ENCODE data around the gene LRRC18.

Gene LRRC18

DNA sequence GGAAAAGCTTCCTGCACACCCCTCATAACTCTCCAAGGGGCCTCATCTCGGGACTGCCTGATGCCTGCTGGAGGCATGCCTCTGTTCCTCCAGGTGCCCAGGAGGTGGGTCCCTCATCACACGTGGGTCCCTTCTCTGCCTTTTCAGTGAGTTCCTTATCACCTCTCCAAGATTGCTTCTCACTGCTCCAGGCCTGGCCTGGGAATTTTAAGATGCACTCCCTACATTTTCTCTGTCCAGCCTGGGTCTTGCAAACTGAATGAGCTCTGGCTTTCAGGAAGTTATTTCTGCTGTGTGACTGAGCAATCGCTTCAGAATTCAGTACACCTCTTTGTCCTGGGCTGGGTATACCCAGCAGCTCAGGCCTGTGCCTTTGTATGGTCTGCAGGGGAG lies 43.8 kb downstream of the LRRC18 start:
- no peaks in the 10 kb centered on the region for H3K4me1 ChIP-seq (ENCODE audit: low read depth, poor library complexity, severe bottlenecking)
- H3K79me2 ChIP-seq (ENCODE audit: insufficient read depth, low read depth) = no peaks in the 10 kb centered on the region
- no peak overlapping the region for H3K4me2 ChIP-seq
- H4K20me1 ChIP-seq (ENCODE audit: insufficient read depth) = no peaks in the 10 kb centered on the region
- H3K27me3 ChIP-seq (ENCODE audit: insufficient read depth, low read depth) = no peaks in the 10 kb centered on the region
- H3K27ac ChIP-seq = no peak overlapping the region
- H2AFZ ChIP-seq (ENCODE audit: low read depth) = no peak overlapping the region
- no peak overlapping the region for H3K9ac ChIP-seq
- H3K4me3 ChIP-seq (IDR thresholded peaks at IDR 0.05; ENCODE audit: insufficient read depth, low read depth, low read length) = no peak overlapping the region
- H3K36me3 ChIP-seq (ENCODE audit: insufficient read depth) = no peaks in the 10 kb centered on the region
- TF ChIP-seq, protein P1, sequence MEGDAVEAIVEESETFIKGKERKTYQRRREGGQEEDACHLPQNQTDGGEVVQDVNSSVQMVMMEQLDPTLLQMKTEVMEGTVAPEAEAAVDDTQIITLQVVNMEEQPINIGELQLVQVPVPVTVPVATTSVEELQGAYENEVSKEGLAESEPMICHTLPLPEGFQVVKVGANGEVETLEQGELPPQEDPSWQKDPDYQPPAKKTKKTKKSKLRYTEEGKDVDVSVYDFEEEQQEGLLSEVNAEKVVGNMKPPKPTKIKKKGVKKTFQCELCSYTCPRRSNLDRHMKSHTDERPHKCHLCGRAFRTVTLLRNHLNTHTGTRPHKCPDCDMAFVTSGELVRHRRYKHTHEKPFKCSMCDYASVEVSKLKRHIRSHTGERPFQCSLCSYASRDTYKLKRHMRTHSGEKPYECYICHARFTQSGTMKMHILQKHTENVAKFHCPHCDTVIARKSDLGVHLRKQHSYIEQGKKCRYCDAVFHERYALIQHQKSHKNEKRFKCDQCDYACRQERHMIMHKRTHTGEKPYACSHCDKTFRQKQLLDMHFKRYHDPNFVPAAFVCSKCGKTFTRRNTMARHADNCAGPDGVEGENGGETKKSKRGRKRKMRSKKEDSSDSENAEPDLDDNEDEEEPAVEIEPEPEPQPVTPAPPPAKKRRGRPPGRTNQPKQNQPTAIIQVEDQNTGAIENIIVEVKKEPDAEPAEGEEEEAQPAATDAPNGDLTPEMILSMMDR (conservative IDR thresholded peaks at IDR 0.05; ENCODE audit: low read depth, low read length) = no peak

DNA sequence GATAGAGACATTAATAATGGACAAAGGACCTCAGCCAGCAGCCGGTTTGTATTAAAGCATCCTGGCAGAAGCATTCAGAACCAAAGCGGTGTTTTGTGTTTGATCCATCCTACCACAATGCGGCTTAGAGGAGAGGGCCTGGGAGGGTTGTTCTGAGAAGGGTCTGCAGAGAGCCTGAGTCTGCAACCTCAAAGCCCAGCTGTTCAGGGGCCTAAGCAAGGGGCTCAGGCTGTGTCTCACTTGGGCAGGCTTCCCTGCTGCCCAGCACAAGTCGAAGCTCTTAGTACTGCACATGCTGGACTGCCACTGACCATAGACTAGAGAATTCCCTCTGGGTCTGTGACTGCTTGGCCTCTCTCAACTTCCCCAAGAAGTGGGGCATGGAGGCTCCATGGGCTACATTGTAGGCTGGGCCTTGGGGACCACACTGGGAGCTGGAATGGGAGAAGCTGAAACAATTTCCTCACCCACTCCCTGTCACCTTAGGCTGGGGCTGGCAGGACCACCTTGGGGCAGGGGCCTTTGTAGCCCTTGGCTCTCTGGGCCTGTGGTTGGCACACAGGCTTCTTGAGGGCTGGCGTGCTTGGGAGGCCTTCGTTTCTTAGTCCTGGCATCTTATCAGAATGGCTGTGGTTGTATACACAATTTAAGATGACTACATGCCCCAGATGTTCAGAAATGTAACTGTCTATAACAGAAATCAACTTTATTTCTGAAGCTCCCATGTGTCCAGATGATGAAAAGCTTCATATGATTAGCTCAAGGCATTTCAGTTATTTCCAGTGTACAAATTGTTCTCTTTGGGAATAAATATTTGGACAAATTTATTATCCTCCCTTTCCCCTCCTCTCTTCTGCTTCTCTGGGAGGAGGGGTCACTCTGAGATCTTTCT lies 44.5 kb downstream of the LRRC18 start:
- Histone ChIP-seq H4K20me1 (ENCODE audit: insufficient read depth) (no peaks in the 10 kb centered on the region), H3K79me2 (ENCODE audit: insufficient read depth, low read depth) (no peaks in the 10 kb centered on the region), H3K4me3 (IDR thresholded peaks at IDR 0.05; ENCODE audit: insufficient read depth, low read depth, low read length) (no peak overlapping the region), H3K4me2 (no peak overlapping the region), H3K27ac (no peak overlapping the region), H3K27me3 (ENCODE audit: insufficient read depth, low read depth) (no peaks in the 10 kb centered on the region), H3K4me1 (ENCODE audit: low read depth, poor library complexity, severe bottlenecking) (no peaks in the 10 kb centered on the region), H3K9ac (no peak overlapping the region), H2AFZ (ENCODE audit: low read depth) (no peak overlapping the region), H3K36me3 (ENCODE audit: insufficient read depth) (no peaks in the 10 kb centered on the region)
- TF ChIP-seq, protein P1 (conservative IDR thresholded peaks at IDR 0.05; ENCODE audit: low read depth, low read length) = no peak

DNA sequence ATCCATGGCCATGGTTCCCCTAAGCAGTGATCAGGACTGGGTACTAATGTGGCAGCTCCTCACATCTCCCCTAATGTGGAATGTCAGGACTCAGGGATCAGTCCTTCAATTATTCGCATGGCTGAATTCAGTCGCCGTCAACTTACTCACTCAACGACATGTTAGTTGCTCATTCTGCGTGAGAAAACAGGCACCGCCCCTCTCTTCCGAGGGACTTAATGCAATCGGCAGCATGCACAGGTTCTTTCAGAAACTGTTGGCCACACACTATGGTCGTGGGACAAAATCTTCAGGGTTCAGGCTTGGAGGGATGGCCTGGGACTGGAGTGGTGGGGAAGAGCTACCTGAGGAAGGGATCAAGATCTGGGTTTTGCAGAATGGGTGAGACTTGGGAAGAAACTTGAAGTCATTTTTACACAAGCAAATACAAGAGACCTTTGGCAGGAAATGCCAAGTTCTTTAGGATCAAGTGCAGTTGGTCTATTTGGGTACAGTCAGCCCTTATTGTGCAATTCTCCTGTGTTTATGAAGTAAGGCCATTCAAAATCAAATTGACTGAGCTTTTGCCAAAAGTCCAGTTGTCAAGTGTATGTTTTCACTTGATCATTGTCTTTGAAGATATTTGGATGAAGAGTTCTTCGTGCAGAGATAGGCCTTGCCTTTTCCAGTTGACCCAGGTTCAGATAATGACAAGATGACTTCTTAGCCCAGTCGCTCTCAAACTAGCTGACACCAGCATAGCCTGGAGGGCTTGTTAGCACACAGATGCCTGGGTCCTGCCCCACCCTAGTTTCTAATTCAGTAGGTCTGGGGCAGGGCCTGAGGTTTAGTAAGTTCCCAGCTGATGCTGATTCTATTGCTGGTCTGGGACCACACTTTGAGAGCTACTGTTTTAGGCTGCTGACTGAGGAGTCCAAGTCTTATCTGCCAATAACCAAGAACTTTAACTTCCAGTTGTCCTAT lies 48.5 kb downstream of the LRRC18 start:
- H3K4me1 ChIP-seq (ENCODE audit: low read depth, poor library complexity, severe bottlenecking) = no peaks in the 10 kb centered on the region
- no peaks in the 10 kb centered on the region for H3K36me3 ChIP-seq (ENCODE audit: insufficient read depth)
- TF ChIP-seq, protein P1 (conservative IDR thresholded peaks at IDR 0.05; ENCODE audit: low read depth, low read length) = no peak
- H3K4me3 ChIP-seq (IDR thresholded peaks at IDR 0.05; ENCODE audit: insufficient read depth, low read depth, low read length) = no peak overlapping the region
- no peak overlapping the region for H2AFZ ChIP-seq (ENCODE audit: low read depth)
- H3K9ac ChIP-seq = no peak overlapping the region
- H4K20me1 ChIP-seq (ENCODE audit: insufficient read depth) = no peaks in the 10 kb centered on the region
- H3K27me3 ChIP-seq (ENCODE audit: insufficient read depth, low read depth) = no peaks in the 10 kb centered on the region
- no peak overlapping the region for H3K27ac ChIP-seq
- no peak overlapping the region for H3K4me2 ChIP-seq
- no peaks in the 10 kb centered on the region for H3K79me2 ChIP-seq (ENCODE audit: insufficient read depth, low read depth)

DNA sequence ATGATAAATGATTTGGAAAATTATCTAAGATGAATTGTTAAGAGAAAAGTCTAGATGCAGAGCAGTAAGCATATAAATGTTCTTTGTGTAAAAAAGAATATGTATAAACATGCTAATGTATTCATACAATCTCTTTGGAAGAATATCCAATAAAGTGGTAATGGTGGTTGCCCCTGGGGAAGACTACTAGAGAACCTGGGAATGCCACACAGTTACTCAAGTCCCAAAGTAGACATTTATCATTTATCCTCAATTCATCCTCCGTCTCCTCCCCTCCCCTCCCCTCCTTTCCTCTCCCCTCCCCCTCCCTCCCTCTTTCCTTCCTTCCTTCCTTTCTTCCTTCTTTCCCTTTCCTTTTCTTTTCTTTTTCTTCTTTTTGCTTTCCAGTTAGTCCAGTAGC lies 51.7 kb downstream of the LRRC18 start:
- H3K79me2 ChIP-seq (ENCODE audit: insufficient read depth, low read depth) = no peaks in the 10 kb centered on the region
- H4K20me1 ChIP-seq (ENCODE audit: insufficient read depth) = no peaks in the 10 kb centered on the region
- H3K4me2 ChIP-seq = no peak overlapping the region
- H3K36me3 ChIP-seq (ENCODE audit: insufficient read depth) = no peaks in the 10 kb centered on the region
- H3K27ac ChIP-seq = no peak overlapping the region
- no peaks in the 10 kb centered on the region for H3K27me3 ChIP-seq (ENCODE audit: insufficient read depth, low read depth)
- TF ChIP-seq, protein P1 (conservative IDR thresholded peaks at IDR 0.05; ENCODE audit: low read depth, low read length) = no peak
- no peak overlapping the region for H3K9ac ChIP-seq
- no peak overlapping the region for H2AFZ ChIP-seq (ENCODE audit: low read depth)
- no peak overlapping the region for H3K4me3 ChIP-seq (IDR thresholded peaks at IDR 0.05; ENCODE audit: insufficient read depth, low read depth, low read length)
- H3K4me1 ChIP-seq (ENCODE audit: low read depth, poor library complexity, severe bottlenecking) = no peaks in the 10 kb centered on the region

Measured in KMS-11 (cell line).